H1 (cell line): ENCODE results near the gene UGT1A8. TPM values are rescaled to one million over a fixed set of nuclear protein-coding genes. Genes with fewer than 3 reads are reported as not detected.
"Not testable (repeated sequence)": the region's sequence is repeated elsewhere in the genome, so short reads cannot be mapped to it uniquely, and the experiment has no call there.

Experiments used
- CTCF ChIA-PET: fragments of 300-600 bp; sonication (Branson Sonifier 250); formaldehyde crosslinking; loops from one replicate; lab custom pipeline; 2021; ENCODE audit not compliant: partially characterized antibody; lab: Charles Lee
- POLR2A ChIA-PET: fragments of 300-600 bp; sonication (Branson Sonifier 250); formaldehyde crosslinking; loops from one replicate; lab custom pipeline; 2021; ENCODE audit warnings: inconsistent platforms; ENCODE audit not compliant: partially characterized antibody; lab: Charles Lee
- DNase-seq, 2 experiments: peaks; one replicate each; pipeline versions ENCODE4 v3.0.0 to v3.0.0-alpha.2; 2010 to 2022; ENCODE audit warnings: low spot score in 2 of 2, low read depth in 1 of 2, mixed read lengths in 1 of 2
- FAIRE-seq: peaks from 2 replicates; lab custom pipeline; 2011; peaks lifted over from hg19 to GRCh38; lab: Jason Lieb, UNC
- H2AFZ ChIP-seq: 2 replicates; pipeline ENCODE4 v1.8.1; 2012; ENCODE audit warnings: low read length, inconsistent platforms
- H2AK5ac ChIP-seq: 2 replicates; pipeline ENCODE4 v1.6.1; 2013; ENCODE audit warnings: low read depth, low read length
- H2BK120ac ChIP-seq: replicated peaks from 2 replicates; pipeline ENCODE3; 2013; ENCODE audit warnings: low read depth, low read length, inconsistent platforms
- H2BK12ac ChIP-seq: 2 replicates; pipeline ENCODE4 v1.6.1; 2013; ENCODE audit warnings: low read depth, low read length
- H2BK15ac ChIP-seq: 2 replicates; pipeline ENCODE4 v1.6.1; 2013; ENCODE audit warnings: low read length
- H2BK20ac ChIP-seq: 2 replicates; pipeline ENCODE4 v1.6.1; 2013; ENCODE audit warnings: low read length
- H2BK5ac ChIP-seq: 2 replicates; pipeline ENCODE4 v1.6.1; 2013; ENCODE audit warnings: low read depth, low read length
- H3K14ac ChIP-seq: 2 replicates; pipeline ENCODE4 v1.6.1; 2013; ENCODE audit warnings: inconsistent platforms; ENCODE audit not compliant: insufficient read length
- H3K18ac ChIP-seq: 2 replicates; pipeline ENCODE4 v1.6.1; 2013; ENCODE audit warnings: low read length; ENCODE audit errors: extremely low read depth
- H3K23ac ChIP-seq: 2 replicates; pipeline ENCODE4 v1.6.1; 2013; ENCODE audit warnings: inconsistent platforms; ENCODE audit not compliant: insufficient read length
- H3K23me2 ChIP-seq: 2 replicates; pipeline ENCODE4 v1.6.1; 2013; ENCODE audit warnings: low read depth, low read length
- H3K27ac ChIP-seq: 2 replicates; pipeline ENCODE4 v1.6.1; 2011; ENCODE audit warnings: low read depth, low read length, inconsistent platforms
- H3K27me3 ChIP-seq, 4 experiments: replicated peaks in 1 of 4; 1 replicate in 1 of 4; 2 replicates in 3 of 4; pipeline versions ENCODE4 v1.6.1 to v1.8.1; 2011 to 2013; ENCODE audit warnings: low read length in 3 of 4, mild to moderate bottlenecking in 3 of 4, inconsistent platforms in 2 of 4, mixed read lengths in 2 of 4, moderate library complexity in 1 of 4; ENCODE audit not compliant: control insufficient read depth in 3 of 4, insufficient read depth in 3 of 4; ENCODE audit errors: extremely low read depth in 1 of 4
- H3K36me3 ChIP-seq, 4 experiments: 2 replicates each; pipeline versions ENCODE4 v1.6.1 to v1.8.1; 2011 to 2013; ENCODE audit warnings: mild to moderate bottlenecking in 4 of 4, low read length in 3 of 4, moderate library complexity in 2 of 4, control low read depth in 1 of 4, inconsistent platforms in 1 of 4; ENCODE audit not compliant: insufficient read depth in 4 of 4, control insufficient read depth in 2 of 4
- H3K4ac ChIP-seq: replicated peaks from 2 replicates; pipeline ENCODE3; 2013; ENCODE audit warnings: low read length, low read depth, mixed read lengths, inconsistent platforms; ENCODE audit not compliant: insufficient read length
- H3K4me1 ChIP-seq, 4 experiments: replicated peaks in 1 of 4; 1 replicate in 1 of 4; 2 replicates in 3 of 4; pipeline versions ENCODE4 v1.6.1 to v1.8.1; 2011 to 2013; ENCODE audit warnings: low read length in 3 of 4, inconsistent platforms in 2 of 4, mixed read lengths in 1 of 4; ENCODE audit not compliant: insufficient read depth in 4 of 4, control insufficient read depth in 3 of 4
- H3K4me2 ChIP-seq, 2 experiments: 2 replicates each; pipeline versions ENCODE4 v1.6.1 to v1.8.1; 2011 to 2013; ENCODE audit warnings: low read depth in 2 of 2, low read length in 2 of 2, control low read depth in 1 of 2, inconsistent platforms in 1 of 2, mild to moderate bottlenecking in 1 of 2; ENCODE audit not compliant: insufficient read depth in 1 of 2
- H3K4me3 ChIP-seq, 4 experiments: fragments of 200-600, 300-600 bp in 1 of 4; sonication (generic), shearing (Covaris generic), sonication (Bioruptor Twin) in 1 of 4; 2 replicates each; pipeline versions ENCODE4 v1.5.1 to v1.8.1; 2011 to 2016; ENCODE audit warnings: low read length in 4 of 4, low read depth in 3 of 4, control low read depth in 2 of 4, inconsistent platforms in 2 of 4, mild to moderate bottlenecking in 2 of 4, mixed read lengths in 1 of 4, moderate library complexity in 1 of 4; ENCODE audit not compliant: insufficient read depth in 2 of 4; ENCODE audit errors: extremely low read depth in 1 of 4
- H3K56ac ChIP-seq: replicated peaks from 2 replicates; pipeline ENCODE3; 2013; ENCODE audit warnings: low read depth, mild to moderate bottlenecking, mixed read lengths, low read length, inconsistent platforms; ENCODE audit not compliant: insufficient read length
- H3K79me1 ChIP-seq: 2 replicates; pipeline ENCODE4 v1.6.1; 2013; ENCODE audit warnings: low read depth, low read length, control low read depth
- H3K79me2 ChIP-seq, 2 experiments: 2 replicates each; pipeline versions ENCODE4 v1.6.1 to v1.8.1; 2012 to 2013; ENCODE audit warnings: low read length in 2 of 2, mild to moderate bottlenecking in 2 of 2, inconsistent platforms in 1 of 2; ENCODE audit not compliant: insufficient read depth in 2 of 2, control insufficient read depth in 1 of 2
- H3K9ac ChIP-seq, 4 experiments: replicated peaks in 1 of 4; 1 replicate in 1 of 4; 2 replicates in 3 of 4; pipeline versions ENCODE4 v1.6.1 to v1.8.1; 2011 to 2013; ENCODE audit warnings: low read depth in 3 of 4, low read length in 3 of 4, control low read depth in 2 of 4, mild to moderate bottlenecking in 2 of 4, moderate library complexity in 2 of 4, inconsistent platforms in 1 of 4; ENCODE audit errors: extremely low read depth in 1 of 4
- H3K9me3 ChIP-seq, 2 experiments: 2 replicates each; pipeline versions ENCODE4 v1.6.1 to v1.8.1; 2012 to 2013; ENCODE audit warnings: mild to moderate bottlenecking in 2 of 2, moderate library complexity in 2 of 2, control low read depth in 1 of 2, inconsistent platforms in 1 of 2, low read depth in 1 of 2, low read length in 1 of 2, mixed read lengths in 1 of 2; ENCODE audit not compliant: insufficient read depth in 2 of 2
- H4K20me1 ChIP-seq, 2 experiments: replicated peaks in 1 of 2; 2 replicates each; pipeline versions ENCODE3 to v1.8.1; 2011 to 2013; ENCODE audit warnings: inconsistent platforms in 2 of 2, low read length in 2 of 2, mild to moderate bottlenecking in 1 of 2; ENCODE audit not compliant: insufficient read depth in 2 of 2, control insufficient read depth in 1 of 2
- H4K5ac ChIP-seq: 2 replicates; pipeline ENCODE4 v1.6.1; 2013; ENCODE audit warnings: low read length, low read depth, mixed read lengths, inconsistent platforms; ENCODE audit not compliant: insufficient read length
- H4K8ac ChIP-seq: 2 replicates; pipeline ENCODE4 v1.8.0; 2013; ENCODE audit warnings: mild to moderate bottlenecking, moderate library complexity, low read length, inconsistent platforms; ENCODE audit not compliant: insufficient read depth; ENCODE audit errors: extremely low read depth
- H4K91ac ChIP-seq: replicated peaks from 2 replicates; pipeline ENCODE3; 2013; ENCODE audit warnings: low read length, mixed read lengths, inconsistent platforms; ENCODE audit not compliant: insufficient read length
- CBX8 ChIP-seq: fragments of 300-800, 300-1000 bp; sonication (generic); IDR thresholded peaks from 2 replicates; pipeline ENCODE4 v1.7.1; 2016; ENCODE audit warnings: low read depth, low read length, borderline replicate concordance
- GTF2F1 ChIP-seq: IDR thresholded peaks from 2 replicates; pipeline ENCODE4 v1.6.1; 2012; ENCODE audit warnings: low read depth, low read length, improper control_type of control experiment, borderline replicate concordance
- POU5F1 ChIP-seq: IDR thresholded peaks from 2 replicates; pipeline ENCODE4 v1.6.1; 2011; ENCODE audit warnings: low read depth, mild to moderate bottlenecking, low read length, moderate library complexity
- TBP ChIP-seq: IDR thresholded peaks from 2 replicates; pipeline ENCODE4 v1.6.1; 2011; ENCODE audit warnings: low read depth, low read length, improper control_type of control experiment
- WGBS, 2 experiments: shearing (Covaris generic) in 1 of 2; methylation state at CpG; one replicate each; pipeline versions ENCODE4 v1.1.6 to v1.1.7; 2013 to 2015; ENCODE audit warnings: low lambda C conversion rate in 2 of 2, mixed read lengths in 2 of 2, inconsistent platforms in 1 of 2, low coverage in 1 of 2, missing lambda C conversion rate in 1 of 2; ENCODE audit not compliant: insufficient replicate concordance in 2 of 2, insufficient coverage in 1 of 2, insufficient read length in 1 of 2; ENCODE audit errors: extremely low coverage in 1 of 2, missing lambda C conversion rate in 1 of 2; 5-methylcytosine and 5-hydroxymethylcytosine counted together
- polyA plus RNA-seq, 7 experiments: library from polyadenylated mRNA; depleted of rRNA in 3 of 7; stranded (reverse) in 5 of 7; unstranded in 2 of 7; fragments of >200 nt in 5 of 7; fragments of 200-250 nt in 2 of 7; gene quantifications; 1 replicate in 5 of 7; 2 replicates in 1 of 7; 4 replicates in 1 of 7; pipeline versions ENCODE4 v1.2.1 to v1.2.3, GENCODE V29; 2011 to 2013; ENCODE audit warnings: missing spikeins in 2 of 7, mixed read lengths in 2 of 7
- total RNA-seq: library from RNA; stranded (reverse); fragmentation: NEBNext Ultra II Directional; extraction: Animal tissue kit (Norgen Biotek cat#: 25700); gene quantifications from 2 replicates; pipeline ENCODE4 v1.2.1, GENCODE V29; 2021

UGT1A8 gene
- total and polyA plus RNA-seq, 2 of the 8 experiments (the other 6 are each of a cell fraction or from before 2014, with no cell fraction given), result not detected

- TF ChIP-seq GTF2F1 (no peak), TBP (no peak), POU5F1 (no peak), CBX8 (no peak)
Measured at GRCh38 chr2:233572468-233572867, 45.0 kb upstream of the UGT1A8 start (continued).

GRCh38 chr2:233577341-233577740 is 40.1 kb upstream of the UGT1A8 start:
- H3K27ac ChIP-seq, H2BK12ac ChIP-seq, H4K91ac ChIP-seq, H4K5ac ChIP-seq, H2BK20ac ChIP-seq, H3K79me1 ChIP-seq, H2BK120ac ChIP-seq, H3K56ac ChIP-seq, FAIRE-seq, H2BK15ac ChIP-seq, CTCF ChIA-PET, H3K27me3 ChIP-seq, H3K23ac ChIP-seq, H3K9me3 ChIP-seq, DNase-seq, H3K23me2 ChIP-seq, H3K14ac ChIP-seq, H4K20me1 ChIP-seq, H3K18ac ChIP-seq, H3K79me2 ChIP-seq, H3K4me1 ChIP-seq, H2BK5ac ChIP-seq, H2AFZ ChIP-seq, H4K8ac ChIP-seq, H3K4ac ChIP-seq, H3K36me3 ChIP-seq, H3K4me2 ChIP-seq, H3K4me3 ChIP-seq, H3K9ac ChIP-seq, H2AK5ac ChIP-seq: not testable (repeated sequence)
- POLR2A ChIA-PET, result interaction anchor here (1.1 kb wide), 1 partner anchor 9 kb away, joined by 3 read pairs; no protein-coding TSS in a partner anchor
- 65% methylated on average over 5 of the region's 5 CpGs; no CpG with 5 or more reads in 1 of the 2 experiments for WGBS, 2 experiments
